Measurements from ENCODE around the gene SUGP1. TPM values are rescaled to one million over a fixed set of nuclear protein-coding genes. Genes with fewer than 3 reads are reported as not detected.

SUGP1 gene
- total RNA-seq, 1 experiment from 2014 or later: 81.3 TPM

DNA sequence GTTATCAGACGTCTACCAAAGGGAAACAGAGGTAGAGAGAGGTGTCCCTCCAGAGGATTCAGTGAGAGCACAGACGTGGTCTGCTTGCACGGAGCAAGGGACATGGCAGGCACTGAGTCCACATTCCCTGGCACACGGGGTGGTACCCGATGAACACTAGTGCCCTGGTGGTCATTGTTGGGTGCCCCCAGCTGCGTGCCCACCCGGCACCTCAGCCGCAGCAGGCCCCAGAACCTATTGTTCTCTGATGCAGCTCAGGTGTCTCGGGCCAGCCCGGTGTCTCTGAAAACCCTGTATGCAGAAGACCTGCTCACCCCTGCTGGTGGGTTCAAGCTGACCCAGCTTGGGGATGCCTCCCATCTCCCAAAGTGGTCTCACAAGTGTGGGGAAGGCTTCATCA, 11.9 kb downstream of the SUGP1 start:
- no peak overlapping the region for H3K4me3 Mint-ChIP-seq
- no peaks in the 10 kb centered on the region for H3K27me3 Mint-ChIP-seq (ENCODE audit: low read depth)
- no peaks in the 10 kb centered on the region for H3K9me3 Mint-ChIP-seq
- H3K4me1 Mint-ChIP-seq: no peaks in the 10 kb centered on the region
- TF ChIP-seq ZNF263 (CRISPR knock-in tag; IDR thresholded peaks at IDR 0.05; ENCODE audit: low read depth): no peak
- no peak for TF ChIP-seq NFYB (CRISPR knock-in tag; conservative IDR thresholded peaks at IDR 0.05; ENCODE audit: low read depth)
- no peak for TF ChIP-seq ZNF138 (CRISPR knock-in tag; conservative IDR thresholded peaks at IDR 0.05)
- TF ChIP-seq MXD4 (CRISPR knock-in tag; IDR thresholded peaks at IDR 0.05; ENCODE audit: borderline replicate concordance): no peak
- TF ChIP-seq, protein P1, sequence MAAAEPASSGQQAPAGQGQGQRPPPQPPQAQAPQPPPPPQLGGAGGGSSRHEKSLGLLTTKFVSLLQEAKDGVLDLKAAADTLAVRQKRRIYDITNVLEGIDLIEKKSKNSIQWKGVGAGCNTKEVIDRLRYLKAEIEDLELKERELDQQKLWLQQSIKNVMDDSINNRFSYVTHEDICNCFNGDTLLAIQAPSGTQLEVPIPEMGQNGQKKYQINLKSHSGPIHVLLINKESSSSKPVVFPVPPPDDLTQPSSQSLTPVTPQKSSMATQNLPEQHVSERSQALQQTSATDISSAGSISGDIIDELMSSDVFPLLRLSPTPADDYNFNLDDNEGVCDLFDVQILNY (CRISPR knock-in tag; IDR thresholded peaks at IDR 0.05): no peak
- TF ChIP-seq, protein P2, sequence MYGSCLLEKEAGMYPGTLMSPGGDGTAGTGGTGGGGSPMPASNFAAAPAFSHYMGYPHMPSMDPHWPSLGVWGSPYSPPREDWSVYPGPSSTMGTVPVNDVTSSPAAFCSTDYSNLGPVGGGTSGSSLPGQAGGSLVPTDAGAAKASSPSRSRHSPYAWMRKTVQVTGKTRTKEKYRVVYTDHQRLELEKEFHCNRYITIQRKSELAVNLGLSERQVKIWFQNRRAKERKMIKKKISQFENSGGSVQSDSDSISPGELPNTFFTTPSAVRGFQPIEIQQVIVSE (CRISPR knock-in tag; IDR thresholded peaks at IDR 0.05; ENCODE audit: borderline replicate concordance): no peak
- no peak for TF ChIP-seq TEAD4 (CRISPR knock-in tag; IDR thresholded peaks at IDR 0.05)
- TF ChIP-seq, protein P3, sequence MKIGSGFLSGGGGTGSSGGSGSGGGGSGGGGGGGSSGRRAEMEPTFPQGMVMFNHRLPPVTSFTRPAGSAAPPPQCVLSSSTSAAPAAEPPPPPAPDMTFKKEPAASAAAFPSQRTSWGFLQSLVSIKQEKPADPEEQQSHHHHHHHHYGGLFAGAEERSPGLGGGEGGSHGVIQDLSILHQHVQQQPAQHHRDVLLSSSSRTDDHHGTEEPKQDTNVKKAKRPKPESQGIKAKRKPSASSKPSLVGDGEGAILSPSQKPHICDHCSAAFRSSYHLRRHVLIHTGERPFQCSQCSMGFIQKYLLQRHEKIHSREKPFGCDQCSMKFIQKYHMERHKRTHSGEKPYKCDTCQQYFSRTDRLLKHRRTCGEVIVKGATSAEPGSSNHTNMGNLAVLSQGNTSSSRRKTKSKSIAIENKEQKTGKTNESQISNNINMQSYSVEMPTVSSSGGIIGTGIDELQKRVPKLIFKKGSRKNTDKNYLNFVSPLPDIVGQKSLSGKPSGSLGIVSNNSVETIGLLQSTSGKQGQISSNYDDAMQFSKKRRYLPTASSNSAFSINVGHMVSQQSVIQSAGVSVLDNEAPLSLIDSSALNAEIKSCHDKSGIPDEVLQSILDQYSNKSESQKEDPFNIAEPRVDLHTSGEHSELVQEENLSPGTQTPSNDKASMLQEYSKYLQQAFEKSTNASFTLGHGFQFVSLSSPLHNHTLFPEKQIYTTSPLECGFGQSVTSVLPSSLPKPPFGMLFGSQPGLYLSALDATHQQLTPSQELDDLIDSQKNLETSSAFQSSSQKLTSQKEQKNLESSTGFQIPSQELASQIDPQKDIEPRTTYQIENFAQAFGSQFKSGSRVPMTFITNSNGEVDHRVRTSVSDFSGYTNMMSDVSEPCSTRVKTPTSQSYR (CRISPR knock-in tag; IDR thresholded peaks at IDR 0.05): no peak
- ATAC-seq (no peak), DNase-seq (ENCODE audit: low spot score) (no peak)
- H3K27ac Mint-ChIP-seq: no peak overlapping the region
- ChIA-PET POLR2A (no interaction called here), CTCF (no interaction called here)
- H3K36me3 Mint-ChIP-seq: peaks cover 40% of the 10 kb centered on the region

DNA sequence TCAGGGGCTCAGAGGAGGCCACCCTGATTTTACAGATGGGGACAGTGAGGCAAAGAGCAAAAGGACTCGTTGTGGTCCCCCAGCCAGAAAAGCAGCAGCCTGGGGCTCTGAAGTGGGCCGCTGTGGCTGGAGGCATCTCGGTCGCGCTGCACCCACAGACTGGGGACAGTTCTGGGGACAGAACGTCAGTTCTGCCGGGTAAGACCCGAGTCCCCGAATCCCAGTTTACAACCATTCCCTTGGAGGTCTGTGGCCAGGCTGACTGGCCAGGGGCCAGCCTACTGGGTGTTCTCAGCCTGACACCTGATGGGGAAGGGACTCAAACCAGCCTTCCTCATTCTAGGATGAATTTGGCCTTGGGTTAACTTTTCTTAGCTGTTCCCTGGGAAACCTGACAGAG, 14.1 kb downstream of the SUGP1 start:
- no peak for DNase-seq (ENCODE audit: low spot score)
- H3K36me3 Mint-ChIP-seq: peaks cover 45% of the 10 kb centered on the region
- CTCF ChIA-PET: no interaction called here

DNA sequence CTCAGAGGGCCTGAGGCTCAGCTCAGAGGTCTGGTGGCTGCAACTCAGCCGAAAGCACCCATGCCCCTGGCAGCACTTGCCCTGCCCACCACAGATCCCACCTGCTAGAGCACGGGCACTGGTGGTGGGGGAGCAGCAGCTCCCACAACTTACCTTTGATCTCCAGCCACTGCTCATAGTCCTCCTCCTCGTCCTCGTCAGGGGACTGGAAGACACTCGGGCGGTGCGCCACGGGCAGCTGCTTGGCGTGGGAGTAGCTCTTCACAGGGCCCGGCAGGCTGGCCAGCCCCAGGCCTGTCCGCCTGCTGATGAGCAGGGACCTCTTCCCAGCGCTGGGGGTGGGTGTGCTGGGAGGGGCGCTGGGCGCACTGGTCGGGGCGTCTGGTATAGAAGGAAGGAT, 14.6 kb downstream of the SUGP1 start:
- H3K36me3 Mint-ChIP-seq: peaks cover 45% of the 10 kb centered on the region
- CTCF ChIA-PET: no interaction called here
- POLR2A ChIA-PET: no interaction called here
- no peaks in the 10 kb centered on the region for H3K4me1 Mint-ChIP-seq
- H3K4me3 Mint-ChIP-seq: no peak overlapping the region
- DNase-seq (ENCODE audit: low spot score) (no peak), ATAC-seq (no peak)
- H3K9me3 Mint-ChIP-seq: no peaks in the 10 kb centered on the region
- H3K27me3 Mint-ChIP-seq (ENCODE audit: low read depth): no peaks in the 10 kb centered on the region
- H3K27ac Mint-ChIP-seq: no peak overlapping the region
- no peak for TF ChIP-seq NR1H2 (CRISPR knock-in tag; IDR thresholded peaks at IDR 0.05)
- TF ChIP-seq HMGA2 (CRISPR knock-in tag; IDR thresholded peaks at IDR 0.05): no peak
- no peak for TF ChIP-seq PRRX2 (CRISPR knock-in tag; IDR thresholded peaks at IDR 0.05)
- no peak for TF ChIP-seq CBFB (CRISPR knock-in tag; IDR thresholded peaks at IDR 0.05; ENCODE audit: low read depth)
- no peak for TF ChIP-seq GTF2I (CRISPR knock-in tag; conservative IDR thresholded peaks at IDR 0.05)
- no peak for TF ChIP-seq ZNF317 (CRISPR knock-in tag; IDR thresholded peaks at IDR 0.05; ENCODE audit: borderline replicate concordance, low read depth)
- TF ChIP-seq, protein P4, sequence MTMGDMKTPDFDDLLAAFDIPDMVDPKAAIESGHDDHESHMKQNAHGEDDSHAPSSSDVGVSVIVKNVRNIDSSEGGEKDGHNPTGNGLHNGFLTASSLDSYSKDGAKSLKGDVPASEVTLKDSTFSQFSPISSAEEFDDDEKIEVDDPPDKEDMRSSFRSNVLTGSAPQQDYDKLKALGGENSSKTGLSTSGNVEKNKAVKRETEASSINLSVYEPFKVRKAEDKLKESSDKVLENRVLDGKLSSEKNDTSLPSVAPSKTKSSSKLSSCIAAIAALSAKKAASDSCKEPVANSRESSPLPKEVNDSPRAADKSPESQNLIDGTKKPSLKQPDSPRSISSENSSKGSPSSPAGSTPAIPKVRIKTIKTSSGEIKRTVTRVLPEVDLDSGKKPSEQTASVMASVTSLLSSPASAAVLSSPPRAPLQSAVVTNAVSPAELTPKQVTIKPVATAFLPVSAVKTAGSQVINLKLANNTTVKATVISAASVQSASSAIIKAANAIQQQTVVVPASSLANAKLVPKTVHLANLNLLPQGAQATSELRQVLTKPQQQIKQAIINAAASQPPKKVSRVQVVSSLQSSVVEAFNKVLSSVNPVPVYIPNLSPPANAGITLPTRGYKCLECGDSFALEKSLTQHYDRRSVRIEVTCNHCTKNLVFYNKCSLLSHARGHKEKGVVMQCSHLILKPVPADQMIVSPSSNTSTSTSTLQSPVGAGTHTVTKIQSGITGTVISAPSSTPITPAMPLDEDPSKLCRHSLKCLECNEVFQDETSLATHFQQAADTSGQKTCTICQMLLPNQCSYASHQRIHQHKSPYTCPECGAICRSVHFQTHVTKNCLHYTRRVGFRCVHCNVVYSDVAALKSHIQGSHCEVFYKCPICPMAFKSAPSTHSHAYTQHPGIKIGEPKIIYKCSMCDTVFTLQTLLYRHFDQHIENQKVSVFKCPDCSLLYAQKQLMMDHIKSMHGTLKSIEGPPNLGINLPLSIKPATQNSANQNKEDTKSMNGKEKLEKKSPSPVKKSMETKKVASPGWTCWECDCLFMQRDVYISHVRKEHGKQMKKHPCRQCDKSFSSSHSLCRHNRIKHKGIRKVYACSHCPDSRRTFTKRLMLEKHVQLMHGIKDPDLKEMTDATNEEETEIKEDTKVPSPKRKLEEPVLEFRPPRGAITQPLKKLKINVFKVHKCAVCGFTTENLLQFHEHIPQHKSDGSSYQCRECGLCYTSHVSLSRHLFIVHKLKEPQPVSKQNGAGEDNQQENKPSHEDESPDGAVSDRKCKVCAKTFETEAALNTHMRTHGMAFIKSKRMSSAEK (CRISPR knock-in tag; IDR thresholded peaks at IDR 0.05; ENCODE audit: borderline replicate concordance): no peak
- no peak for TF ChIP-seq FOXP1 (CRISPR knock-in tag; IDR thresholded peaks at IDR 0.05; ENCODE audit: borderline replicate concordance)
- no peak for TF ChIP-seq JAZF1 (CRISPR knock-in tag; IDR thresholded peaks at IDR 0.05)
- TF ChIP-seq, protein P5, sequence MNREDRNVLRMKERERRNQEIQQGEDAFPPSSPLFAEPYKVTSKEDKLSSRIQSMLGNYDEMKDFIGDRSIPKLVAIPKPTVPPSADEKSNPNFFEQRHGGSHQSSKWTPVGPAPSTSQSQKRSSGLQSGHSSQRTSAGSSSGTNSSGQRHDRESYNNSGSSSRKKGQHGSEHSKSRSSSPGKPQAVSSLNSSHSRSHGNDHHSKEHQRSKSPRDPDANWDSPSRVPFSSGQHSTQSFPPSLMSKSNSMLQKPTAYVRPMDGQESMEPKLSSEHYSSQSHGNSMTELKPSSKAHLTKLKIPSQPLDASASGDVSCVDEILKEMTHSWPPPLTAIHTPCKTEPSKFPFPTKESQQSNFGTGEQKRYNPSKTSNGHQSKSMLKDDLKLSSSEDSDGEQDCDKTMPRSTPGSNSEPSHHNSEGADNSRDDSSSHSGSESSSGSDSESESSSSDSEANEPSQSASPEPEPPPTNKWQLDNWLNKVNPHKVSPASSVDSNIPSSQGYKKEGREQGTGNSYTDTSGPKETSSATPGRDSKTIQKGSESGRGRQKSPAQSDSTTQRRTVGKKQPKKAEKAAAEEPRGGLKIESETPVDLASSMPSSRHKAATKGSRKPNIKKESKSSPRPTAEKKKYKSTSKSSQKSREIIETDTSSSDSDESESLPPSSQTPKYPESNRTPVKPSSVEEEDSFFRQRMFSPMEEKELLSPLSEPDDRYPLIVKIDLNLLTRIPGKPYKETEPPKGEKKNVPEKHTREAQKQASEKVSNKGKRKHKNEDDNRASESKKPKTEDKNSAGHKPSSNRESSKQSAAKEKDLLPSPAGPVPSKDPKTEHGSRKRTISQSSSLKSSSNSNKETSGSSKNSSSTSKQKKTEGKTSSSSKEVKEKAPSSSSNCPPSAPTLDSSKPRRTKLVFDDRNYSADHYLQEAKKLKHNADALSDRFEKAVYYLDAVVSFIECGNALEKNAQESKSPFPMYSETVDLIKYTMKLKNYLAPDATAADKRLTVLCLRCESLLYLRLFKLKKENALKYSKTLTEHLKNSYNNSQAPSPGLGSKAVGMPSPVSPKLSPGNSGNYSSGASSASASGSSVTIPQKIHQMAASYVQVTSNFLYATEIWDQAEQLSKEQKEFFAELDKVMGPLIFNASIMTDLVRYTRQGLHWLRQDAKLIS (CRISPR knock-in tag; IDR thresholded peaks at IDR 0.05; ENCODE audit: borderline replicate concordance): no peak

More for the DNA sequence above, 14.1 kb downstream of the SUGP1 start:
- H3K4me3 Mint-ChIP-seq: no peak overlapping the region
- POLR2A ChIA-PET: no interaction called here
- TF ChIP-seq ZBTB21 (CRISPR knock-in tag; IDR thresholded peaks at IDR 0.05; ENCODE audit: borderline replicate concordance) (no peak), NR1H2 (CRISPR knock-in tag; IDR thresholded peaks at IDR 0.05) (no peak), SP1 (CRISPR knock-in tag; conservative IDR thresholded peaks at IDR 0.05) (no peak), ELF4 (CRISPR knock-in tag; IDR thresholded peaks at IDR 0.05; ENCODE audit: low read depth) (no peak)
- H3K4me1 Mint-ChIP-seq: no peaks in the 10 kb centered on the region
- ATAC-seq: no peak
- no peaks in the 10 kb centered on the region for H3K27me3 Mint-ChIP-seq (ENCODE audit: low read depth)
- no peak overlapping the region for H3K27ac Mint-ChIP-seq
- H3K9me3 Mint-ChIP-seq: no peaks in the 10 kb centered on the region
